ENCODE measurements around the gene FOXO6. TPM values are rescaled to one million over a fixed set of nuclear protein-coding genes. Genes with fewer than 3 reads are reported as not detected.

FOXO6 gene
- total RNA-seq, 1 experiment from 2014 or later, result 0.59 TPM

GRCh38 chr1:41372600-41372993 lies 11.4 kb downstream of the FOXO6 start:
- H3K36me3 Mint-ChIP-seq (ENCODE audit: insufficient read depth, unreplicated experiment), result no peaks in the 10 kb centered on the region
- ChIA-PET POLR2A (no interaction called here), CTCF (no interaction called here)
- Histone ChIP-seq H3K4me1 (peaks cover 15% of the 10 kb centered on the region), H3K36me3 (ENCODE audit: control insufficient read depth, insufficient read depth, low read length) (no peaks in the 10 kb centered on the region), H3K9me3 (no peaks in the 10 kb centered on the region), H3K27me3 (replicated peaks; ENCODE audit: control insufficient read depth, insufficient read depth, low read length) (no peaks in the 10 kb centered on the region), H3K4me3 (ENCODE audit: low read depth, low read length) (no peak overlapping the region)
- no peak for TF ChIP-seq CTCF (IDR thresholded peaks at IDR 0.05; ENCODE audit: insufficient read depth in 1 of 2, low read depth in 1 of 2, low read length in 1 of 2, severe bottlenecking in 1 of 2, unreplicated experiment in 1 of 2)
- H3K27me3 Mint-ChIP-seq (ENCODE audit: insufficient read depth, unreplicated experiment), result no peaks in the 10 kb centered on the region
- no peak for DNase-seq
- no peaks in the 10 kb centered on the region for H3K9me3 Mint-ChIP-seq (ENCODE audit: unreplicated experiment)
- H3K27ac Mint-ChIP-seq (ENCODE audit: unreplicated experiment), result no peak overlapping the region
- no peak overlapping the region for H3K4me3 Mint-ChIP-seq (ENCODE audit: unreplicated experiment)
- no TSS peak for BruUV-seq (replicated peaks)
- intact Hi-C loops (cut with micrococcal nuclease; ENCODE audit: unreplicated experiment), result no loop called here
- H3K4me1 Mint-ChIP-seq (ENCODE audit: low read depth, unreplicated experiment), result peaks cover 14% of the 10 kb centered on the region

- H3K9me3 ChIP-seq, result no peaks in the 10 kb centered on the region
- no peak overlapping the region for H3K27ac Mint-ChIP-seq (ENCODE audit: unreplicated experiment)
- H3K27me3 Mint-ChIP-seq (ENCODE audit: insufficient read depth, unreplicated experiment), result no peaks in the 10 kb centered on the region
- H3K4me1 ChIP-seq, result peaks cover 15% of the 10 kb centered on the region
- CTCF ChIA-PET, result no interaction called here
- H3K27me3 ChIP-seq (replicated peaks; ENCODE audit: control insufficient read depth, insufficient read depth, low read length), result no peaks in the 10 kb centered on the region
- H3K36me3 ChIP-seq (ENCODE audit: control insufficient read depth, insufficient read depth, low read length), result no peaks in the 10 kb centered on the region
- H3K4me1 Mint-ChIP-seq (ENCODE audit: low read depth, unreplicated experiment), result peaks cover 14% of the 10 kb centered on the region
- no peak for TF ChIP-seq CTCF (IDR thresholded peaks at IDR 0.05; ENCODE audit: insufficient read depth in 1 of 2, low read depth in 1 of 2, low read length in 1 of 2, severe bottlenecking in 1 of 2, unreplicated experiment in 1 of 2)
- no peaks in the 10 kb centered on the region for H3K36me3 Mint-ChIP-seq (ENCODE audit: insufficient read depth, unreplicated experiment)
- H3K4me3 Mint-ChIP-seq (ENCODE audit: unreplicated experiment), result no peak overlapping the region
- intact Hi-C loops (cut with micrococcal nuclease; ENCODE audit: unreplicated experiment), result no loop called here
- no peaks in the 10 kb centered on the region for H3K9me3 Mint-ChIP-seq (ENCODE audit: unreplicated experiment)
- no peak for DNase-seq
- POLR2A ChIA-PET, result no interaction called here
- BruUV-seq (replicated peaks), result no TSS peak
- no peak overlapping the region for H3K4me3 ChIP-seq (ENCODE audit: low read depth, low read length)
Measured at GRCh38 chr1:41373373-41373772, 12.1 kb downstream of the FOXO6 start.

- no peak for TF ChIP-seq CTCF (IDR thresholded peaks at IDR 0.05; ENCODE audit: insufficient read depth in 1 of 2, low read depth in 1 of 2, low read length in 1 of 2, severe bottlenecking in 1 of 2, unreplicated experiment in 1 of 2)
- Histone ChIP-seq H3K4me3 (ENCODE audit: low read depth, low read length) (no peak overlapping the region), H3K9me3 (no peaks in the 10 kb centered on the region), H3K36me3 (ENCODE audit: control insufficient read depth, insufficient read depth, low read length) (no peaks in the 10 kb centered on the region), H3K27me3 (replicated peaks; ENCODE audit: control insufficient read depth, insufficient read depth, low read length) (no peaks in the 10 kb centered on the region), H3K4me1 (peaks cover 15% of the 10 kb centered on the region)
- Mint-ChIP-seq H3K36me3 (ENCODE audit: insufficient read depth, unreplicated experiment) (no peaks in the 10 kb centered on the region), H3K27ac (ENCODE audit: unreplicated experiment) (no peak overlapping the region), H3K9me3 (ENCODE audit: unreplicated experiment) (no peaks in the 10 kb centered on the region), H3K4me3 (ENCODE audit: unreplicated experiment) (no peak overlapping the region), H3K4me1 (ENCODE audit: low read depth, unreplicated experiment) (peaks cover 14% of the 10 kb centered on the region), H3K27me3 (ENCODE audit: insufficient read depth, unreplicated experiment) (no peaks in the 10 kb centered on the region)
- CTCF ChIA-PET, result no interaction called here
- POLR2A ChIA-PET, result no interaction called here
- no peak for DNase-seq
- BruUV-seq (replicated peaks), result no TSS peak
- intact Hi-C loops (cut with micrococcal nuclease; ENCODE audit: unreplicated experiment), result no loop called here
Measured at GRCh38 chr1:41374711-41375110, 13.5 kb downstream of the FOXO6 start.
